B cell (primary cell): Measurements from ENCODE around the gene ODC1. TPM values are rescaled to one million over a fixed set of nuclear protein-coding genes. Genes with fewer than 3 reads are reported as not detected.

ENCODE experiments used
- ATAC-seq: fragments of 200-7000 bp; cut with Tn5 transposase; one replicate; pipeline ENCODE4 v1.10.0; 2021; ENCODE audit warnings: low read depth, mild to moderate bottlenecking, moderate number of reproducible peaks, moderate library complexity
- CTCF ChIA-PET: fragments of 350-600 bp; sonication (Branson Sonifier 250); formaldehyde crosslinking; loops from one replicate; lab custom pipeline; 2021; ENCODE audit warnings: antibody characterized with exemption, inconsistent platforms; lab: Charles Lee
- POLR2A ChIA-PET: fragments of 350-600 bp; sonication (Branson Sonifier 250); formaldehyde crosslinking; loops from one replicate; lab custom pipeline; 2021; ENCODE audit warnings: antibody characterized with exemption; lab: Charles Lee
- DNase-seq: peaks from one replicate; pipeline ENCODE4 v3.0.0; 2013
- H2AFZ ChIP-seq: 2 replicates; pipeline ENCODE4 v1.6.1; 2012; ENCODE audit warnings: mild to moderate bottlenecking, low read depth, low read length; ENCODE audit not compliant: insufficient read depth, poor library complexity, severe bottlenecking
- H3K27ac ChIP-seq, 2 donors: 1 replicate in 1 of 2; 2 replicates in 1 of 2; pipeline ENCODE4 v1.5.1; 2012 to 2013; ENCODE audit warnings: low read length in 2 of 2, mild to moderate bottlenecking in 2 of 2, moderate library complexity in 1 of 2
- H3K27me3 ChIP-seq, 4 experiments: fragments of 200-600 bp in 1 of 4; sonication (generic) in 1 of 4; replicated peaks in 1 of 4; 1 replicate in 2 of 4; 2 replicates in 2 of 4; pipeline versions ENCODE4 v1.6.1 to v1.7.0; 2013 to 2016; ENCODE audit warnings: low read length in 3 of 4, mild to moderate bottlenecking in 2 of 4, mixed read lengths in 1 of 4, moderate library complexity in 1 of 4; ENCODE audit not compliant: insufficient read depth in 4 of 4, control insufficient read depth in 3 of 4; ENCODE audit errors: control extremely low read depth in 1 of 4
- H3K36me3 ChIP-seq, 2 experiments: replicated peaks in 1 of 2; 1 replicate in 1 of 2; 2 replicates in 1 of 2; pipeline versions ENCODE4 v1.6.1 to v1.7.1; 2013; ENCODE audit warnings: low read length in 1 of 2; ENCODE audit not compliant: insufficient read depth in 2 of 2, control insufficient read depth in 1 of 2; ENCODE audit errors: control extremely low read depth in 1 of 2, extremely low read depth in 1 of 2
- H3K4me1 ChIP-seq, 2 donors: fragments of 200-600 bp in 1 of 2; sonication (generic) in 1 of 2; 1 replicate in 1 of 2; 2 replicates in 1 of 2; pipeline versions ENCODE4 v1.5.1 to v1.6.1; 2013 to 2017; ENCODE audit warnings: low read length in 2 of 2; ENCODE audit not compliant: control insufficient read depth in 2 of 2, insufficient read depth in 2 of 2
- H3K4me2 ChIP-seq: replicated peaks from 2 replicates; pipeline ENCODE3; 2012; ENCODE audit warnings: mild to moderate bottlenecking, low read depth, low read length; ENCODE audit not compliant: poor library complexity, severe bottlenecking
- H3K4me3 ChIP-seq, 5 experiments: fragments of 200-600 bp in 1 of 5; sonication (generic) in 1 of 5; 1 replicate in 3 of 5; 2 replicates in 2 of 5; pipeline versions ENCODE4 v1.5.1 to v1.7.0; 2011 to 2016; ENCODE audit warnings: low read length in 4 of 5, mild to moderate bottlenecking in 4 of 5, low read depth in 2 of 5, control low read depth in 1 of 5, moderate library complexity in 1 of 5; ENCODE audit not compliant: insufficient read depth in 1 of 5; ENCODE audit errors: control extremely low read depth in 1 of 5, extremely low read depth in 1 of 5
- H3K79me2 ChIP-seq: fragments of 200-600 bp; sonication (generic); one replicate; pipeline ENCODE4 v1.6.0; 2016; ENCODE audit warnings: low read length; ENCODE audit not compliant: control insufficient read depth, insufficient read depth
- H3K9ac ChIP-seq: fragments of 200-600 bp; sonication (generic); 2 replicates; pipeline ENCODE4 v1.6.1; 2017; ENCODE audit warnings: mild to moderate bottlenecking, low read length, moderate library complexity
- H3K9me3 ChIP-seq, 3 donors: one replicate each; pipeline versions ENCODE4 v1.6.1 to v1.7.1; 2013; ENCODE audit warnings: low read length in 2 of 3; ENCODE audit not compliant: control insufficient read depth in 2 of 3, insufficient read depth in 1 of 3; ENCODE audit errors: control extremely low read depth in 1 of 3
- H4K20me1 ChIP-seq: 2 replicates; pipeline ENCODE4 v1.6.0; 2012; ENCODE audit warnings: mild to moderate bottlenecking, low read length; ENCODE audit not compliant: insufficient read depth, control insufficient read depth, poor library complexity, severe bottlenecking
- H3K27ac Mint-ChIP-seq: one replicate; pipeline ENCODE4 v1.8.0; 2021; ENCODE audit warnings: mixed read lengths
- H3K27me3 Mint-ChIP-seq: one replicate; pipeline ENCODE4 v1.8.0; 2021; ENCODE audit warnings: mixed read lengths
- H3K4me1 Mint-ChIP-seq: one replicate; pipeline ENCODE4 v1.8.0; 2021; ENCODE audit warnings: mixed read lengths
- H3K4me3 Mint-ChIP-seq: one replicate; pipeline ENCODE4 v1.8.0; 2021; ENCODE audit warnings: mixed read lengths
- H3K9me3 Mint-ChIP-seq: one replicate; pipeline ENCODE4 v1.8.0; 2022; ENCODE audit warnings: mixed read lengths; ENCODE audit not compliant: insufficient read depth
- CTCF ChIP-seq: fragments of 200-600 bp; IDR thresholded peaks from one replicate; pipeline ENCODE4 v1.8.0; 2022; ENCODE audit warnings: antibody characterized with exemption, mild to moderate bottlenecking
- EZH2 ChIP-seq: IDR thresholded peaks from 2 replicates; pipeline ENCODE4 v1.6.1; 2012; ENCODE audit warnings: borderline replicate concordance, low read depth, mild to moderate bottlenecking, moderate library complexity, low read length; ENCODE audit not compliant: insufficient read depth, poor library complexity, severe bottlenecking
- WGBS: methylation state at CpG from one replicate; pipeline ENCODE4 v1.1.5; 2013; ENCODE audit warnings: missing lambda C conversion rate; ENCODE audit not compliant: insufficient coverage; 5-methylcytosine and 5-hydroxymethylcytosine counted together
- intact Hi-C: fragments of 100-400 bp; cut with micrococcal nuclease; formaldehyde crosslinking; loops from one replicate; pipeline ENCODE4 v1.10.0; 2022
- polyA plus RNA-seq: library from polyadenylated mRNA; depleted of rRNA; stranded (reverse); fragments of >200 nt; gene quantifications from 2 replicates; pipeline ENCODE4 v1.2.3, GENCODE V29; 2012
- total RNA-seq, 2 donors: library from RNA; stranded (reverse); fragments of 120-200 nt in 1 of 2; gene quantifications; 1 replicate in 1 of 2; 2 replicates in 1 of 2; pipeline versions ENCODE4 v1.2.3 to v1.2.4, GENCODE V29; 2013 to 2022

ODC1 gene
- total and polyA plus RNA-seq, 2 donors (not counting 1 experiment from before 2014, with no cell fraction given): 88.7 to 171 TPM

- no peak overlapping the region for H3K27ac ChIP-seq
- no peak for TF ChIP-seq EZH2
- no peak for TF ChIP-seq CTCF
- H2AFZ ChIP-seq: no peak overlapping the region
- no peaks in the 10 kb centered on the region for H3K79me2 ChIP-seq
- Mint-ChIP-seq H3K9me3 (no peaks in the 10 kb centered on the region), H3K4me1 (peaks cover under 1% of the 10 kb centered on the region), H3K4me3 (no peak overlapping the region), H3K27ac (no peak overlapping the region), H3K27me3 (no peaks in the 10 kb centered on the region)
- no peak overlapping the region for H3K4me3 ChIP-seq
- ChIA-PET CTCF (interaction anchor here (1.1 kb wide), 1 partner anchor 27 kb away, joined by 3 read pairs; no protein-coding TSS in a partner anchor), POLR2A (no interaction called here)
- no peaks in the 10 kb centered on the region for H3K36me3 ChIP-seq
- no peak for DNase-seq
- intact Hi-C loops: no loop called here
- no peaks in the 10 kb centered on the region for H4K20me1 ChIP-seq
- no peak for ATAC-seq
- H3K4me1 ChIP-seq: no peaks in the 10 kb centered on the region
- peaks cover 0 to 3% (median 0%) of the 10 kb centered on the region in 4 experiments for H3K27me3 ChIP-seq
- H3K9me3 ChIP-seq: no peaks in the 10 kb centered on the region
- 96% methylated on average over 2 of the region's 2 CpGs for WGBS
- H3K9ac ChIP-seq: no peak overlapping the region
- H3K4me2 ChIP-seq: no peak overlapping the region
Observed at GRCh38 chr2:10471955-10472354, 23.8 kb upstream of the ODC1 start.

GRCh38 chr2:10471046-10471571, 23.0 kb upstream of the ODC1 start:
- Histone ChIP-seq H3K36me3 (no peaks in the 10 kb centered on the region), H2AFZ (no peak overlapping the region), H4K20me1 (no peaks in the 10 kb centered on the region), H3K4me2 (no peak overlapping the region), H3K9ac (no peak overlapping the region), H3K4me3 (no peak overlapping the region), H3K79me2 (no peaks in the 10 kb centered on the region), H3K27ac (no peak overlapping the region), H3K4me1 (no peaks in the 10 kb centered on the region), H3K9me3 (no peaks in the 10 kb centered on the region), H3K27me3 (peaks cover 0 to 3% (median 0%) of the 10 kb centered on the region in 4 experiments)
- Mint-ChIP-seq H3K4me3 (no peak overlapping the region), H3K9me3 (no peaks in the 10 kb centered on the region), H3K4me1 (no peaks in the 10 kb centered on the region), H3K27me3 (peaks cover 2% of the 10 kb centered on the region), H3K27ac (no peak overlapping the region)
- TF ChIP-seq EZH2 (no peak), CTCF (no peak)
- DNase-seq: no peak
- CTCF ChIA-PET: interaction anchor here (0.6 kb wide), 1 partner anchor 1194 kb away, joined by 5 read pairs; no protein-coding TSS in a partner anchor
- POLR2A ChIA-PET: no interaction called here
- intact Hi-C loops: no loop called here
- WGBS: 83% methylated on average over 15 of the region's 15 CpGs
- ATAC-seq: no peak
